ENCODE results near the gene FOXP2.

The FOXP2 gene

DNA sequence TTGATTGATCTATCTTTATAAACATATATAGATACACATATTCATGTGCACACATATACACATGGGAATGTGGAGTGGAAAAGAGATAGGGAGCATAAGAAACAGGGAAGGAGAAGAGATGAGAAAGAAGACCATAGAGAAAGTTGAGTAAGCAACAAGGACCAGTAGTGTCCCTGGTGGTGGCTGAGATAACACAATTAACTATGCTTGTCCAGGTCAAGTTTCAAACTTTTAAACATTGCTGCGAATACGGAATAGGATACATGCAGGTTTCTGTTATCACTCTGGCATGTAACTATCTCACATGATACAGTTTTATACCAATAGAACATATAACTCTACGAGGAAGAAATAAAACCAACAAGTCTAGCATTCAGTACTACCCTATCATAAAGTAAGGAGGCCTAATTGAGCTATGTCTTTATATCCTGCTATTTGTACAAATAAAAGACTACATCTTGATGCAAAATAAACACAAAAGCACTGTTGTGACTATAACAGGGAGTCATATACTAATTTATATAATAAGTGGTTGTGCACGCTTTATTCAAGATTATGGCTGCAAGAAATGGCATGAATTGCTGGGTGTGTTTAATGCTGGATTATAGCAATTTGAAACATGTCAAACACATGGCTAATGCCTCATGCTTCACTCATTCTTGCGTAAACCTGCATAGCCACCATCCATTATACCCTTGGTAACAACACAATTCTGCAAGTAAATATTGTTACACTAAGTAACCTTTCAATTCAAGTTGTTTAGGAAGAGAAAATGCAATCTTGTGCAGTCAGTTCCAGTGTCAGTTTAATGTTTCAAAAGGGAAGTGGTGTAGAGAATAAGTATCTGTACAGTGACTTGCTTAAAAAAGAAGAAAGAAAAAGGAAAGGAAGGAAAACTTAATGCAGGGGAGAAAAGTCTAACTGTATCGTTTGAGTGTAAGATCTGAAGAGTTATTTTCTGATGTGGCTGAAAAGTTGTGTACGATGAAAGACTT is 8.2 kb downstream of the FOXP2 start:
- peak; percentile 53 for ATAC-seq

DNA sequence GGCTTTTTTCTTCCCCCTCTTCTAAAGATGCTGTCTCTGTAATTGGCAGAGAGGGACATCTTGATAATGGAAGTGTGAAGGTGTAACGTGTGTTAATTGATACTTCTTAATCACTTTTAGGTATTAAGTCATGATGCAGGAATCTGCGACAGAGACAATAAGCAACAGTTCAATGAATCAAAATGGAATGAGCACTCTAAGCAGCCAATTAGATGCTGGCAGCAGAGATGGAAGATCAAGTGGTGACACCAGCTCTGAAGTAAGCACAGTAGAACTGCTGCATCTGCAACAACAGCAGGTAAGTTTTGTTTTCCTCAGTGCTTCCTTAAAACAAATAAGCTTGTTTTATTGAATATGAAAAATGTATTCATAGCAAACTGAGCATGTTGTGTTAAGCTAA is 11.8 kb downstream of the FOXP2 start:
- TF ChIP-seq, protein P1, sequence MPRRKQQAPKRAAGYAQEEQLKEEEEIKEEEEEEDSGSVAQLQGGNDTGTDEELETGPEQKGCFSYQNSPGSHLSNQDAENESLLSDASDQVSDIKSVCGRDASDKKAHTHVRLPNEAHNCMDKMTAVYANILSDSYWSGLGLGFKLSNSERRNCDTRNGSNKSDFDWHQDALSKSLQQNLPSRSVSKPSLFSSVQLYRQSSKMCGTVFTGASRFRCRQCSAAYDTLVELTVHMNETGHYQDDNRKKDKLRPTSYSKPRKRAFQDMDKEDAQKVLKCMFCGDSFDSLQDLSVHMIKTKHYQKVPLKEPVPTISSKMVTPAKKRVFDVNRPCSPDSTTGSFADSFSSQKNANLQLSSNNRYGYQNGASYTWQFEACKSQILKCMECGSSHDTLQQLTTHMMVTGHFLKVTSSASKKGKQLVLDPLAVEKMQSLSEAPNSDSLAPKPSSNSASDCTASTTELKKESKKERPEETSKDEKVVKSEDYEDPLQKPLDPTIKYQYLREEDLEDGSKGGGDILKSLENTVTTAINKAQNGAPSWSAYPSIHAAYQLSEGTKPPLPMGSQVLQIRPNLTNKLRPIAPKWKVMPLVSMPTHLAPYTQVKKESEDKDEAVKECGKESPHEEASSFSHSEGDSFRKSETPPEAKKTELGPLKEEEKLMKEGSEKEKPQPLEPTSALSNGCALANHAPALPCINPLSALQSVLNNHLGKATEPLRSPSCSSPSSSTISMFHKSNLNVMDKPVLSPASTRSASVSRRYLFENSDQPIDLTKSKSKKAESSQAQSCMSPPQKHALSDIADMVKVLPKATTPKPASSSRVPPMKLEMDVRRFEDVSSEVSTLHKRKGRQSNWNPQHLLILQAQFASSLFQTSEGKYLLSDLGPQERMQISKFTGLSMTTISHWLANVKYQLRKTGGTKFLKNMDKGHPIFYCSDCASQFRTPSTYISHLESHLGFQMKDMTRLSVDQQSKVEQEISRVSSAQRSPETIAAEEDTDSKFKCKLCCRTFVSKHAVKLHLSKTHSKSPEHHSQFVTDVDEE (CRISPR knock-in tag; IDR thresholded peaks at IDR 0.05) = no peak
- no peak for TF ChIP-seq ARNTL (CRISPR knock-in tag; IDR thresholded peaks at IDR 0.05; ENCODE audit: borderline replicate concordance, low read depth)
- no peak for TF ChIP-seq CSDC2 (CRISPR knock-in tag; IDR thresholded peaks at IDR 0.05)
- no peak for TF ChIP-seq SNAI2 (CRISPR knock-in tag; IDR thresholded peaks at IDR 0.05)
- no peak for TF ChIP-seq ISL1 (CRISPR knock-in tag; IDR thresholded peaks at IDR 0.05)
- TF ChIP-seq BACH2 (CRISPR knock-in tag; IDR thresholded peaks at IDR 0.05; ENCODE audit: borderline replicate concordance) = no peak
- TF ChIP-seq TOX (CRISPR knock-in tag; IDR thresholded peaks at IDR 0.05; ENCODE audit: borderline replicate concordance) = no peak
- TF ChIP-seq, protein P2, sequence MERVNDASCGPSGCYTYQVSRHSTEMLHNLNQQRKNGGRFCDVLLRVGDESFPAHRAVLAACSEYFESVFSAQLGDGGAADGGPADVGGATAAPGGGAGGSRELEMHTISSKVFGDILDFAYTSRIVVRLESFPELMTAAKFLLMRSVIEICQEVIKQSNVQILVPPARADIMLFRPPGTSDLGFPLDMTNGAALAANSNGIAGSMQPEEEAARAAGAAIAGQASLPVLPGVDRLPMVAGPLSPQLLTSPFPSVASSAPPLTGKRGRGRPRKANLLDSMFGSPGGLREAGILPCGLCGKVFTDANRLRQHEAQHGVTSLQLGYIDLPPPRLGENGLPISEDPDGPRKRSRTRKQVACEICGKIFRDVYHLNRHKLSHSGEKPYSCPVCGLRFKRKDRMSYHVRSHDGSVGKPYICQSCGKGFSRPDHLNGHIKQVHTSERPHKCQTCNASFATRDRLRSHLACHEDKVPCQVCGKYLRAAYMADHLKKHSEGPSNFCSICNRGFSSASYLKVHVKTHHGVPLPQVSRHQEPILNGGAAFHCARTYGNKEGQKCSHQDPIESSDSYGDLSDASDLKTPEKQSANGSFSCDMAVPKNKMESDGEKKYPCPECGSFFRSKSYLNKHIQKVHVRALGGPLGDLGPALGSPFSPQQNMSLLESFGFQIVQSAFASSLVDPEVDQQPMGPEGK (CRISPR knock-in tag; IDR thresholded peaks at IDR 0.05; ENCODE audit: borderline replicate concordance) = no peak
- no peak for ATAC-seq

More for the DNA sequence above, 8.2 kb downstream of the FOXP2 start:
- TF ChIP-seq OSR1 (CRISPR knock-in tag; IDR thresholded peaks at IDR 0.05) = no peak
- no peak for TF ChIP-seq ARNTL (CRISPR knock-in tag; IDR thresholded peaks at IDR 0.05; ENCODE audit: borderline replicate concordance, low read depth)
- no peak for TF ChIP-seq TOX (CRISPR knock-in tag; IDR thresholded peaks at IDR 0.05; ENCODE audit: borderline replicate concordance)
- TF ChIP-seq, protein P2 (CRISPR knock-in tag; IDR thresholded peaks at IDR 0.05; ENCODE audit: borderline replicate concordance) = no peak
- no peak for TF ChIP-seq ZFP3 (CRISPR knock-in tag; IDR thresholded peaks at IDR 0.05)

DNA sequence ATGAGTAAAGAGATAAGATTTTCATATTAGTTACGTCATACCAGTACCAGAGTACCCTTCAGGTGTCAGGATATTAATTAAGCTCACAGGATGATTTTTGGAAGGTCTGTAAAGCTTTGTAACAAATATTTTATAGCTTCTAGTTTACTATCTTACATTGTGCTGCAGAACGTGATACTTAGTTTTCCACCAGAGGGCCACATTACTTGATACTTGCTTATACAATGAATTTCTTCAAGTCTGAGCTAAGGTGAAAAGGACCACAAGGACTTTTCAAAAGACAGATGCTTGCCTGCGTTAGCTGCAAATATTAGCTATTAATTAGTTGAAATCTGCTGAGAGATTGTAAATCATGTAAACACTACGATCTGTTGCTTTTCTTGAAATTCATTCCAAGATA is 12.2 kb downstream of the FOXP2 start:
- ATAC-seq = peak; percentile 54; the same call in 1 of the 3 replicates
- TF ChIP-seq ISL1 (CRISPR knock-in tag; IDR thresholded peaks at IDR 0.05) = no peak
- TF ChIP-seq, protein P1 (CRISPR knock-in tag; IDR thresholded peaks at IDR 0.05) = no peak
- TF ChIP-seq ZFP30 (CRISPR knock-in tag; IDR thresholded peaks at IDR 0.05) = no peak
- no peak for TF ChIP-seq OSR1 (CRISPR knock-in tag; IDR thresholded peaks at IDR 0.05)
- no peak for TF ChIP-seq ZC3H10 (CRISPR knock-in tag; IDR thresholded peaks at IDR 0.05)
- no peak for TF ChIP-seq ZNF70 (CRISPR knock-in tag; IDR thresholded peaks at IDR 0.05)
- no peak for TF ChIP-seq PPARA (CRISPR knock-in tag; IDR thresholded peaks at IDR 0.05; ENCODE audit: borderline replicate concordance)
- TF ChIP-seq ZNF8 (CRISPR knock-in tag; IDR thresholded peaks at IDR 0.05) = no peak
- TF ChIP-seq, protein P2 (CRISPR knock-in tag; IDR thresholded peaks at IDR 0.05; ENCODE audit: borderline replicate concordance) = no peak
- TF ChIP-seq, protein P3, sequence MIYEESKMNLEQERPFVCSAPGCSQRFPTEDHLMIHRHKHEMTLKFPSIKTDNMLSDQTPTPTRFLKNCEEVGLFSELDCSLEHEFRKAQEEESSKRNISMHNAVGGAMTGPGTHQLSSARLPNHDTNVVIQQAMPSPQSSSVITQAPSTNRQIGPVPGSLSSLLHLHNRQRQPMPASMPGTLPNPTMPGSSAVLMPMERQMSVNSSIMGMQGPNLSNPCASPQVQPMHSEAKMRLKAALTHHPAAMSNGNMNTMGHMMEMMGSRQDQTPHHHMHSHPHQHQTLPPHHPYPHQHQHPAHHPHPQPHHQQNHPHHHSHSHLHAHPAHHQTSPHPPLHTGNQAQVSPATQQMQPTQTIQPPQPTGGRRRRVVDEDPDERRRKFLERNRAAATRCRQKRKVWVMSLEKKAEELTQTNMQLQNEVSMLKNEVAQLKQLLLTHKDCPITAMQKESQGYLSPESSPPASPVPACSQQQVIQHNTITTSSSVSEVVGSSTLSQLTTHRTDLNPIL (CRISPR knock-in tag; IDR thresholded peaks at IDR 0.05; ENCODE audit: low read depth) = no peak
- no peak for TF ChIP-seq SNAI2 (CRISPR knock-in tag; IDR thresholded peaks at IDR 0.05)
- no peak for TF ChIP-seq ESRRG (CRISPR knock-in tag; IDR thresholded peaks at IDR 0.05)
- TF ChIP-seq BACH2 (CRISPR knock-in tag; IDR thresholded peaks at IDR 0.05; ENCODE audit: borderline replicate concordance) = no peak
- no peak for TF ChIP-seq ARNTL (CRISPR knock-in tag; IDR thresholded peaks at IDR 0.05; ENCODE audit: borderline replicate concordance, low read depth)
- TF ChIP-seq TOX (CRISPR knock-in tag; IDR thresholded peaks at IDR 0.05; ENCODE audit: borderline replicate concordance) = no peak
- no peak for TF ChIP-seq RARB (CRISPR knock-in tag; IDR thresholded peaks at IDR 0.05)
- no peak for TF ChIP-seq ZNF565 (CRISPR knock-in tag; conservative IDR thresholded peaks at IDR 0.05; ENCODE audit: low read depth)
- TF ChIP-seq GLIS3 (CRISPR knock-in tag; IDR thresholded peaks at IDR 0.05) = no peak
- TF ChIP-seq TCF4 (CRISPR knock-in tag; IDR thresholded peaks at IDR 0.05; ENCODE audit: borderline replicate concordance) = no peak
